Measurements from ENCODE around the gene COX6A2. TPM values are rescaled to one million over a fixed set of nuclear protein-coding genes. Genes with fewer than 3 reads are reported as not detected.

COX6A2 gene
- total RNA-seq, 1 donor from 2014 or later = not detected

Other genes starting within 250 kb of the COX6A2 start
- gene FUS, start 248.2 kb downstream of the COX6A2 start, total RNA-seq = 764 and 794 TPM in 2 replicates
- 66.7 and 72.4 TPM in 2 replicates for gene PYCARD, start 225.6 kb downstream of the COX6A2 start, total RNA-seq
- not detected in 2 replicates for gene TRIM72, start 214.2 kb downstream of the COX6A2 start, total RNA-seq
- not detected in 2 replicates for gene PYDC1, start 211.2 kb downstream of the COX6A2 start, total RNA-seq
- gene ITGAM, start 168.4 kb downstream of the COX6A2 start, total RNA-seq = 48.3 and 53.1 TPM in 2 replicates
- 41.7 and 42.7 TPM in 2 replicates for gene ITGAX, start 73.2 kb downstream of the COX6A2 start, total RNA-seq
- 0.27 TPM in 1 of 2 replicates, not detected in the other for gene ITGAD, start 35.0 kb downstream of the COX6A2 start, total RNA-seq
- gene ZNF843, start 14.4 kb upstream of the COX6A2 start, total RNA-seq = 0.09 and 0.43 TPM in 2 replicates
- gene ARMC5, start 31.1 kb upstream of the COX6A2 start, total RNA-seq = 13.6 and 14.6 TPM in 2 replicates
- 0.18 and 0.64 TPM in 2 replicates for gene TGFB1I1, start 43.8 kb upstream of the COX6A2 start, total RNA-seq
- not detected in 2 replicates for gene SLC5A2, start 54.8 kb upstream of the COX6A2 start, total RNA-seq
- 37.6 and 42.7 TPM in 2 replicates for gene RUSF1, start 80.0 kb upstream of the COX6A2 start, total RNA-seq
- not detected in 2 replicates for gene AHSP, start 99.5 kb upstream of the COX6A2 start, total RNA-seq

Data from T-helper 2 cell treated with Interferon-gamma antibody and Interleukin-4, amounts not matched to agents 100 ng/mL and 5 ng/mL, for 36 hours (primary cell).